Neural cell (in vitro differentiated cells): ENCODE measurements around the gene ATXN7L1. TPM values are rescaled to one million over a fixed set of nuclear protein-coding genes. Genes with fewer than 3 reads are reported as not detected.

Experiments
- H2AFZ ChIP-seq: fragments of 200-600, 300-800 bp; sonication (generic), shearing (Covaris generic); 2 replicates; pipeline ENCODE4 v1.6.0; 2014; ENCODE audit warnings: low read depth, mild to moderate bottlenecking, antibody characterized with exemption, low read length, moderate library complexity
- H3F3A ChIP-seq: fragments of 200-600 bp; shearing (Covaris generic); 2 replicates; pipeline ENCODE4 v1.6.1; 2016; ENCODE audit warnings: mild to moderate bottlenecking, moderate library complexity, mixed read lengths, antibody characterized with exemption, low read length; ENCODE audit not compliant: insufficient read depth, poor library complexity, severe bottlenecking
- H3K27ac ChIP-seq: fragments of 200-600, 300-800 bp; sonication (generic), shearing (Covaris generic); 2 replicates; pipeline ENCODE4 v1.5.1; 2014; ENCODE audit warnings: mild to moderate bottlenecking, low read length, moderate library complexity
- H3K27me3 ChIP-seq: fragments of 300-800, 200-600 bp; sonication (generic), shearing (Covaris generic); 2 replicates; pipeline ENCODE4 v1.6.0; 2014; ENCODE audit warnings: mild to moderate bottlenecking, low read depth, low read length, moderate library complexity; ENCODE audit not compliant: insufficient read depth
- H3K36me3 ChIP-seq: fragments of 300-800, 200-600 bp; sonication (generic), shearing (Covaris generic); 2 replicates; pipeline ENCODE4 v1.5.1; 2014; ENCODE audit warnings: mild to moderate bottlenecking, antibody characterized with exemption, low read length, moderate library complexity; ENCODE audit not compliant: insufficient read depth
- H3K4me2 ChIP-seq: fragments of 300-800, 200-600 bp; sonication (generic), shearing (Covaris generic); 2 replicates; pipeline ENCODE4 v1.6.0; 2014; ENCODE audit warnings: mild to moderate bottlenecking, low read length
- H3K4me3 ChIP-seq: fragments of 300-800, 200-600 bp; sonication (generic), shearing (Covaris generic); 2 replicates; pipeline ENCODE4 v1.5.1; 2014; ENCODE audit warnings: mild to moderate bottlenecking, low read length, moderate library complexity
- H3K79me2 ChIP-seq: fragments of 200-600 bp; shearing (Covaris generic); replicated peaks from 2 replicates; pipeline ENCODE4 v1.6.0; 2014; ENCODE audit warnings: mild to moderate bottlenecking, low read length, moderate library complexity; ENCODE audit not compliant: insufficient read depth
- H3K9ac ChIP-seq: fragments of 300-800, 200-600 bp; sonication (generic), shearing (Covaris generic); 2 replicates; pipeline ENCODE4 v1.6.1; 2016; ENCODE audit warnings: mild to moderate bottlenecking, low read length, mixed read lengths
- H3K9me2 ChIP-seq: fragments of 200-600 bp; shearing (Covaris generic); 2 replicates; pipeline ENCODE4 v1.6.1; 2016; ENCODE audit warnings: mild to moderate bottlenecking, low read length, mixed read lengths; ENCODE audit not compliant: insufficient read depth
- H3K9me3 ChIP-seq: fragments of 200-600, 300-800 bp; sonication (generic), shearing (Covaris generic); 2 replicates; pipeline ENCODE4 v1.6.1; 2016; ENCODE audit warnings: mild to moderate bottlenecking, mixed run types, low read length, moderate library complexity, mixed read lengths
- H4K20me1 ChIP-seq: fragments of 200-600 bp; shearing (Covaris generic); 2 replicates; pipeline ENCODE4 v1.6.1; 2016; ENCODE audit warnings: mild to moderate bottlenecking, mixed run types; ENCODE audit not compliant: insufficient read depth
- CTCF ChIP-seq: fragments of 450-650 bp; IDR thresholded peaks from 2 replicates; pipeline ENCODE4 v1.5.1; 2014; ENCODE audit warnings: antibody characterized with exemption, mild to moderate bottlenecking, moderate library complexity; ENCODE audit not compliant: poor library complexity, severe bottlenecking
- EP300 ChIP-seq: fragments of 450-650 bp; conservative IDR thresholded peaks from 2 replicates; pipeline ENCODE4 v1.6.1; 2014; ENCODE audit warnings: antibody characterized with exemption, mild to moderate bottlenecking, moderate library complexity; ENCODE audit not compliant: poor library complexity, severe bottlenecking
- EZH2 ChIP-seq: fragments of 200-600, 300-800 bp; shearing (Covaris generic), sonication (generic); IDR thresholded peaks from 2 replicates; pipeline ENCODE4 v1.6.1; 2014; ENCODE audit warnings: antibody characterized with exemption, low read length, borderline replicate concordance, mild to moderate bottlenecking; ENCODE audit not compliant: insufficient read depth, poor library complexity, severe bottlenecking
- MXI1 ChIP-seq: fragments of 450-650 bp; conservative IDR thresholded peaks from 2 replicates; pipeline ENCODE4 v1.6.1; 2014; ENCODE audit warnings: antibody characterized with exemption, mild to moderate bottlenecking; ENCODE audit not compliant: poor library complexity, severe bottlenecking
- POLR2AphosphoS5 ChIP-seq: IDR thresholded peaks from 2 replicates; pipeline ENCODE4 v1.6.1; 2012
- RAD21 ChIP-seq: fragments of 450-650 bp; conservative IDR thresholded peaks from 2 replicates; pipeline ENCODE4 v1.6.1; 2014; ENCODE audit warnings: antibody characterized with exemption, mild to moderate bottlenecking, moderate library complexity
- SMC3 ChIP-seq: fragments of 450-650 bp; conservative IDR thresholded peaks from 2 replicates; pipeline ENCODE4 v1.6.1; 2014; ENCODE audit warnings: antibody characterized with exemption, mild to moderate bottlenecking, moderate library complexity; ENCODE audit not compliant: poor library complexity
- TAF1 ChIP-seq: IDR thresholded peaks from 2 replicates; pipeline ENCODE4 v1.6.1; 2012; ENCODE audit warnings: low read depth
- polyA plus RNA-seq: library from polyadenylated mRNA; depleted of rRNA; stranded (reverse); fragments of >200 nt; gene quantifications from 2 replicates; pipeline ENCODE4 v1.2.3, GENCODE V29; 2014
- TF ChIP-seq, protein P1 (sequence below): IDR thresholded peaks from 2 replicates; pipeline ENCODE4 v1.6.1; 2012; ENCODE audit warnings: borderline replicate concordance

Gene ATXN7L1
- polyA plus RNA-seq, 1 donor from 2014 or later, result 4.3 TPM

DNA sequence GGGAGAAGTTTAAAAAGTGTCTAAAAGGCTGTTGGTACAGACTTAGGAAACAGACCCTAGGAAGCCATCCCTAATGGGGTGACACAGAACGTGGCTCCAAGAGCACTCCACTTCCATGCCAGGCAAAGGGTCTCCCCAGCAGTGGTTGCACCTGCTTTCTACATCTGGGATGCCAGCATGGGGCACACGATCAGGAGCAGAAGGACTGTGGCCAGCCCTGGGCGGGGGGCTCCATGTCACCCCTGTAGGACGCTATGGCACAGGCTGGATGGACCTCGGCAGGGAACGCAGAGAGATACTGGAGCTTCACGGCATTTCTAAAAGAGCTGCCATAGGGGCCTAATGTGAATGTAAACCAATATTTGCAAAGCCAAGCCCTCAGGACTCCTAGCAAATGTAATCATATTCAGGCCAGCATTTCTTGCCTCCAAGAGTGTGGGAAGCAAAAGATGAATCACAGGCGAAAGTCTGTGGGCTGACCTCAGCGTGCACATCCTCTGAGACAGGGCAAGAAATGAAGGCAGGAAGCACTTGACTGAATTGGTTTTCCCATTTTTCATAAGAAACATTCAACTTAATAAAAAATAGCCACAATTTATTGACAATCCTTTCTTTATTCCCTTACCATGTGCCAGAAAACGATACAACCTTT lies 93.9 kb downstream of the ATXN7L1 start:
- H3K36me3 ChIP-seq, result no peaks in the 10 kb centered on the region
- H3K9me2 ChIP-seq, result no peaks in the 10 kb centered on the region
- H3K9ac ChIP-seq, result no peak overlapping the region
- H3K4me2 ChIP-seq, result no peak overlapping the region
- no peak overlapping the region for H3K4me3 ChIP-seq
- H3K27ac ChIP-seq, result no peak overlapping the region
- no peak overlapping the region for H2AFZ ChIP-seq
- no peaks in the 10 kb centered on the region for H3F3A ChIP-seq
- TF ChIP-seq MXI1, result no peak
- TF ChIP-seq EZH2, result no peak
- TF ChIP-seq TAF1, result no peak
- TF ChIP-seq SMC3, result no peak
- H3K9me3 ChIP-seq, result no peaks in the 10 kb centered on the region
- H3K27me3 ChIP-seq, result no peaks in the 10 kb centered on the region
- H3K79me2 ChIP-seq, result no peaks in the 10 kb centered on the region
- no peaks in the 10 kb centered on the region for H4K20me1 ChIP-seq

DNA sequence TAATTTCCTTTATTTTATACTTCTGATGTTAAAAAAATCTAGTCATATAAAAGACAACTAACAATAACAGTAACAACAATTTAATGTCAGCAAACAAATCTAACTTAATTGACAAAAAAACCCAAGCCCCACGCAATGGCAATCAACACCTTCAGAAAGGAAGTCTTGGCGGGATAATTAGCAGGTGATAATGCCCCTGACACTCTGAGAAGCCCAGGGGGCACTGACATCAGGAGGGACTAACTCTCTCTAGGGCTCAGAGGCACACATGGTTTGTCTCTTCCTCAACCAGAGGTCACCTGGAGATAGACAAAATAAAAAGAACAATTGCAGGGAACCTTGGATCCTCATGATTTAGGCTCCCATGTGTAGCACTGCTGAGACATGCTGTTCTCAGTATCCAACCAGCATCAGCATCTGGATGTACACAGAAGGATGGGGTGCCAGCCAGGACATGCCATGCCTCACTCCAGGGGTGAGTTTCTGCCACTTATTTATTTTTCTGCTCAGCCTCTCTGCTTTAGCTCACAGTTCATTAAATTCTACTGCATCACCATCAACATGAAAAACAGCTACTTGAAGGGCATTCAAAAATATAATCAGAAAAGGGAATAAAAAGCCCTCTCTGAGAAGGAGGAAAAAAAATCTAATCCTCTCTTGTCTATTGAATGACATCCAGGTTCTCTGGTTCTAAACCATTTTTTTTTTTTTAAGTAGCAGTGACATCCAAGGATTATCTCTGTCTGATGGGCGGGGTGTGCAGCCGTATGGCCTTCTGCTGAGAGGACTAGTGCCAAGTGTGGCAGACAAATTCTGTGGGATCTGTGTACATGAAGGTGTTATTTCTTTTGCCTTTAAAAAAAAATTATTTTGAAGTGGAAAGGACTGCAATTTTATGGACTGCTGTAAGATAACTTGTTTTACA lies 96.3 kb downstream of the ATXN7L1 start:
- H3K9me3 ChIP-seq, result no peaks in the 10 kb centered on the region
- TF ChIP-seq MXI1 (no peak), TAF1 (no peak), SMC3 (no peak), EZH2 (no peak), POLR2AphosphoS5 (no peak), EP300 (no peak)
- TF ChIP-seq, protein P1, sequence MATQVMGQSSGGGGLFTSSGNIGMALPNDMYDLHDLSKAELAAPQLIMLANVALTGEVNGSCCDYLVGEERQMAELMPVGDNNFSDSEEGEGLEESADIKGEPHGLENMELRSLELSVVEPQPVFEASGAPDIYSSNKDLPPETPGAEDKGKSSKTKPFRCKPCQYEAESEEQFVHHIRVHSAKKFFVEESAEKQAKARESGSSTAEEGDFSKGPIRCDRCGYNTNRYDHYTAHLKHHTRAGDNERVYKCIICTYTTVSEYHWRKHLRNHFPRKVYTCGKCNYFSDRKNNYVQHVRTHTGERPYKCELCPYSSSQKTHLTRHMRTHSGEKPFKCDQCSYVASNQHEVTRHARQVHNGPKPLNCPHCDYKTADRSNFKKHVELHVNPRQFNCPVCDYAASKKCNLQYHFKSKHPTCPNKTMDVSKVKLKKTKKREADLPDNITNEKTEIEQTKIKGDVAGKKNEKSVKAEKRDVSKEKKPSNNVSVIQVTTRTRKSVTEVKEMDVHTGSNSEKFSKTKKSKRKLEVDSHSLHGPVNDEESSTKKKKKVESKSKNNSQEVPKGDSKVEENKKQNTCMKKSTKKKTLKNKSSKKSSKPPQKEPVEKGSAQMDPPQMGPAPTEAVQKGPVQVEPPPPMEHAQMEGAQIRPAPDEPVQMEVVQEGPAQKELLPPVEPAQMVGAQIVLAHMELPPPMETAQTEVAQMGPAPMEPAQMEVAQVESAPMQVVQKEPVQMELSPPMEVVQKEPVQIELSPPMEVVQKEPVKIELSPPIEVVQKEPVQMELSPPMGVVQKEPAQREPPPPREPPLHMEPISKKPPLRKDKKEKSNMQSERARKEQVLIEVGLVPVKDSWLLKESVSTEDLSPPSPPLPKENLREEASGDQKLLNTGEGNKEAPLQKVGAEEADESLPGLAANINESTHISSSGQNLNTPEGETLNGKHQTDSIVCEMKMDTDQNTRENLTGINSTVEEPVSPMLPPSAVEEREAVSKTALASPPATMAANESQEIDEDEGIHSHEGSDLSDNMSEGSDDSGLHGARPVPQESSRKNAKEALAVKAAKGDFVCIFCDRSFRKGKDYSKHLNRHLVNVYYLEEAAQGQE, result no peak
- H3K27me3 ChIP-seq, result no peaks in the 10 kb centered on the region
- no peak overlapping the region for H3K27ac ChIP-seq
- no peaks in the 10 kb centered on the region for H3K9me2 ChIP-seq
- no peaks in the 10 kb centered on the region for H3K36me3 ChIP-seq
- H3F3A ChIP-seq, result no peaks in the 10 kb centered on the region
- no peak overlapping the region for H2AFZ ChIP-seq
- no peak overlapping the region for H3K4me3 ChIP-seq
- H3K9ac ChIP-seq, result no peak overlapping the region
- no peaks in the 10 kb centered on the region for H3K79me2 ChIP-seq
- no peaks in the 10 kb centered on the region for H4K20me1 ChIP-seq
- H3K4me2 ChIP-seq, result no peak overlapping the region

- Histone ChIP-seq H3K27me3 (no peaks in the 10 kb centered on the region), H3F3A (no peaks in the 10 kb centered on the region), H3K4me2 (no peak overlapping the region), H2AFZ (no peak overlapping the region), H3K36me3 (no peaks in the 10 kb centered on the region), H3K9ac (no peak overlapping the region), H3K4me3 (no peak overlapping the region), H3K27ac (no peak overlapping the region), H3K79me2 (no peaks in the 10 kb centered on the region), H3K9me2 (no peaks in the 10 kb centered on the region), H4K20me1 (no peaks in the 10 kb centered on the region), H3K9me3 (no peaks in the 10 kb centered on the region)
- TF ChIP-seq MXI1 (no peak), TAF1 (no peak), RAD21 (no peak), CTCF (no peak), EP300 (no peak), POLR2AphosphoS5 (no peak), EZH2 (no peak), SMC3 (no peak)
- TF ChIP-seq, protein P1, result no peak
These were observed 97.4 kb downstream of the ATXN7L1 start for GRCh38 chr7:105778956-105779355.
